SK-N-SH treated with all-trans-retinoic acid at 6 μM for 48 hours (cell line): ENCODE data around the gene ZC3H11A.

ENCODE experiments used
- ATAC-seq: fragments of 200-7000 bp; cut with Tn5 transposase; 3 replicates; pipeline ENCODE4 v1.9.1; 2020; ENCODE audit warnings: mild to moderate bottlenecking, moderate library complexity
- ARNTL ChIP-seq: fragments of 450-650 bp; formaldehyde crosslinking; IDR thresholded peaks from 2 replicates; pipeline ENCODE4 v1.5.0; 2020; ENCODE audit warnings: low read depth, mild to moderate bottlenecking, moderate library complexity, borderline replicate concordance
- BACH2 ChIP-seq: fragments of 250-450 bp; sonication (Bioruptor Pico); IDR thresholded peaks from 2 replicates; pipeline ENCODE4 v1.9.0; 2021; ENCODE audit warnings: mild to moderate bottlenecking, borderline replicate concordance
- CSDC2 ChIP-seq: fragments of 250-450 bp; sonication (Bioruptor Pico); IDR thresholded peaks from 2 replicates; pipeline ENCODE4 v1.5.0; 2020; ENCODE audit warnings: mild to moderate bottlenecking, moderate library complexity
- ESRRG ChIP-seq: fragments of 250-450 bp; sonication (Bioruptor Pico); IDR thresholded peaks from 2 replicates; pipeline ENCODE4 v1.6.1; 2021; ENCODE audit warnings: mild to moderate bottlenecking
- GLIS3 ChIP-seq: fragments of 250-450 bp; sonication (Bioruptor Pico); IDR thresholded peaks from 2 replicates; pipeline ENCODE4 v1.5.0; 2020; ENCODE audit warnings: mild to moderate bottlenecking, moderate library complexity
- ISL1 ChIP-seq: fragments of 250-450 bp; sonication (Bioruptor Pico); IDR thresholded peaks from 2 replicates; pipeline ENCODE4 v2.1.2; 2022; ENCODE audit warnings: mild to moderate bottlenecking, moderate library complexity
- OSR1 ChIP-seq: fragments of 250-450 bp; sonication (Bioruptor Pico); IDR thresholded peaks from 2 replicates; pipeline ENCODE4 v1.8.0; 2022; ENCODE audit warnings: moderate library complexity, mild to moderate bottlenecking, inconsistent platforms
- PPARA ChIP-seq: fragments of 250-450 bp; sonication (Bioruptor Pico); IDR thresholded peaks from 2 replicates; pipeline ENCODE4 v1.5.0; 2020; ENCODE audit warnings: mild to moderate bottlenecking, borderline replicate concordance
- RARB ChIP-seq: fragments of 250-450 bp; sonication (Bioruptor Pico); IDR thresholded peaks from 2 replicates; pipeline ENCODE4 v1.8.0; 2021; ENCODE audit warnings: mild to moderate bottlenecking, moderate library complexity
- SNAI2 ChIP-seq: fragments of 250-450 bp; sonication (Bioruptor Pico); IDR thresholded peaks from 2 replicates; pipeline ENCODE4 v1.5.0; 2020; ENCODE audit warnings: mild to moderate bottlenecking, moderate library complexity
- ZC3H10 ChIP-seq: fragments of 250-450 bp; sonication (Bioruptor Pico); IDR thresholded peaks from 2 replicates; pipeline ENCODE4 v1.5.1; 2021; ENCODE audit warnings: mild to moderate bottlenecking, moderate library complexity
- ZFP3 ChIP-seq: fragments of 250-450 bp; sonication (Bioruptor Pico); IDR thresholded peaks from 2 replicates; pipeline ENCODE4 v1.5.0; 2020; ENCODE audit warnings: mild to moderate bottlenecking, moderate library complexity
- ZNF565 ChIP-seq: fragments of 450-650 bp; formaldehyde crosslinking; conservative IDR thresholded peaks from 2 replicates; pipeline ENCODE4 v1.5.0; 2020; ENCODE audit warnings: low read depth, mild to moderate bottlenecking, moderate library complexity
- ZNF8 ChIP-seq: fragments of 450-650 bp; formaldehyde crosslinking; IDR thresholded peaks from 2 replicates; pipeline ENCODE4 v1.5.0; 2020; ENCODE audit warnings: mild to moderate bottlenecking, moderate library complexity
- TF ChIP-seq, protein P1 (sequence below): fragments of 250-450 bp; sonication (Bioruptor Pico); IDR thresholded peaks from 2 replicates; pipeline ENCODE4 v1.5.0; 2020; ENCODE audit warnings: mild to moderate bottlenecking, moderate library complexity
- TF ChIP-seq, protein P2 (sequence below): fragments of 250-450 bp; sonication (Bioruptor Pico); IDR thresholded peaks from 2 replicates; pipeline ENCODE4 v1.5.1; 2020; ENCODE audit warnings: low read depth, mild to moderate bottlenecking, moderate library complexity
- TF ChIP-seq, protein P3 (sequence below): fragments of 250-450 bp; sonication (Bioruptor Pico); IDR thresholded peaks from 2 replicates; pipeline ENCODE4 v1.8.0; 2020; ENCODE audit warnings: mild to moderate bottlenecking, moderate library complexity, borderline replicate concordance
- TF ChIP-seq, protein P4 (sequence below): fragments of 250-450 bp; sonication (Bioruptor Pico); IDR thresholded peaks from 2 replicates; pipeline ENCODE4 v1.5.1; 2021; ENCODE audit warnings: mild to moderate bottlenecking, moderate library complexity

ZC3H11A gene

DNA sequence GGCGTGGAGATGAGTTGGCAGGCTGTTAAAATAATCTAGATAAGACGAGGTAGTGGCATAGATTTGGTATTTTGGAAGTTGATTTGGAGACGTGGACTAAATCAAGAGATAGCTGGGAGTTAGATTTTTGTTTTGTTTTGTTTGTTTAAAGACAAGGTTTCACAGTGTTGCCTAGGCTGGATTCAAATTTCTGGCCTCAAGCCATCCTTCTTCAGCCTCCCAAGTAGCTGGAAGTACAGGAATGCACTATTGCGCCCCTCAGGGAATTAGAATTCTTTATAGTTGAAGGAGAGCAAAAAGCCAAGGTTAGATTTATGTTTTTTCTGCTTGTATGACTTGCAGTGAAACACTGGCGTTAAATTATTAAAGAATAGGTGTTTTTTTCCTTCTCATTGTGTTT, 43.7 kb downstream of the ZC3H11A start (continued):
- TF ChIP-seq, protein P1, sequence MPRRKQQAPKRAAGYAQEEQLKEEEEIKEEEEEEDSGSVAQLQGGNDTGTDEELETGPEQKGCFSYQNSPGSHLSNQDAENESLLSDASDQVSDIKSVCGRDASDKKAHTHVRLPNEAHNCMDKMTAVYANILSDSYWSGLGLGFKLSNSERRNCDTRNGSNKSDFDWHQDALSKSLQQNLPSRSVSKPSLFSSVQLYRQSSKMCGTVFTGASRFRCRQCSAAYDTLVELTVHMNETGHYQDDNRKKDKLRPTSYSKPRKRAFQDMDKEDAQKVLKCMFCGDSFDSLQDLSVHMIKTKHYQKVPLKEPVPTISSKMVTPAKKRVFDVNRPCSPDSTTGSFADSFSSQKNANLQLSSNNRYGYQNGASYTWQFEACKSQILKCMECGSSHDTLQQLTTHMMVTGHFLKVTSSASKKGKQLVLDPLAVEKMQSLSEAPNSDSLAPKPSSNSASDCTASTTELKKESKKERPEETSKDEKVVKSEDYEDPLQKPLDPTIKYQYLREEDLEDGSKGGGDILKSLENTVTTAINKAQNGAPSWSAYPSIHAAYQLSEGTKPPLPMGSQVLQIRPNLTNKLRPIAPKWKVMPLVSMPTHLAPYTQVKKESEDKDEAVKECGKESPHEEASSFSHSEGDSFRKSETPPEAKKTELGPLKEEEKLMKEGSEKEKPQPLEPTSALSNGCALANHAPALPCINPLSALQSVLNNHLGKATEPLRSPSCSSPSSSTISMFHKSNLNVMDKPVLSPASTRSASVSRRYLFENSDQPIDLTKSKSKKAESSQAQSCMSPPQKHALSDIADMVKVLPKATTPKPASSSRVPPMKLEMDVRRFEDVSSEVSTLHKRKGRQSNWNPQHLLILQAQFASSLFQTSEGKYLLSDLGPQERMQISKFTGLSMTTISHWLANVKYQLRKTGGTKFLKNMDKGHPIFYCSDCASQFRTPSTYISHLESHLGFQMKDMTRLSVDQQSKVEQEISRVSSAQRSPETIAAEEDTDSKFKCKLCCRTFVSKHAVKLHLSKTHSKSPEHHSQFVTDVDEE (CRISPR knock-in tag), result no peak

DNA sequence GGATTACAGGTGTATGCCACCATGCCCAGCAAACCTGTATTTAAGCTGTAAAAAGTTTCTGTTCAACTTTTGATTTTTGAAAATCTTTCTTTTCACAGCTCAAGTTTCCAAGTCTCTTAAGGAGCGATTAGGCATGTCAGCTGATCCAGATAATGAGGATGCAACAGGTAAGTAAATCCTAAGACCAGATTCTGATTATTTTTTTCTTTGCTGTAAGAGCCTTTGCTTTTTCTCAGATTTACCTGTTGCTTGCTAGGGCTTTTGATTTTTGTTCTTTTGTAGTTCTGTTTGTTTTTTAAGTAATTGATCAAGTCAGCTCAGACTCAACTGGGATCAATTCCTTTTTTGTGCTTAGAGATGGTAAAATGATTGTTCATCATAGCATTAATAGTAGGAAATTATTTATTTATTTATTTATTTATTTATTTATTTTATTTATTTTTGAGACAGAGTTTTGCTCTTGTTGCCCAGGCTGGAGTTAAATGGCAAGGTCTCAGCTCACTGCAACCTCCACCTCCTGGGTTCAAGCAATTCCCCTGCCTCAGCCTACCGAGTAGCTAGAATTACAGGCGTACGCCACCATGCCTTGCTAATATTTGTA, 44.9 kb downstream of the ZC3H11A start:
- ATAC-seq, result no peak
- TF ChIP-seq ZNF8 (no peak), ARNTL (CRISPR knock-in tag) (no peak), ZC3H10 (CRISPR knock-in tag) (no peak), BACH2 (CRISPR knock-in tag) (no peak), ESRRG (CRISPR knock-in tag) (no peak), OSR1 (CRISPR knock-in tag) (no peak), PPARA (CRISPR knock-in tag) (no peak), ZFP3 (CRISPR knock-in tag) (no peak), GLIS3 (no peak)
- TF ChIP-seq, protein P2, sequence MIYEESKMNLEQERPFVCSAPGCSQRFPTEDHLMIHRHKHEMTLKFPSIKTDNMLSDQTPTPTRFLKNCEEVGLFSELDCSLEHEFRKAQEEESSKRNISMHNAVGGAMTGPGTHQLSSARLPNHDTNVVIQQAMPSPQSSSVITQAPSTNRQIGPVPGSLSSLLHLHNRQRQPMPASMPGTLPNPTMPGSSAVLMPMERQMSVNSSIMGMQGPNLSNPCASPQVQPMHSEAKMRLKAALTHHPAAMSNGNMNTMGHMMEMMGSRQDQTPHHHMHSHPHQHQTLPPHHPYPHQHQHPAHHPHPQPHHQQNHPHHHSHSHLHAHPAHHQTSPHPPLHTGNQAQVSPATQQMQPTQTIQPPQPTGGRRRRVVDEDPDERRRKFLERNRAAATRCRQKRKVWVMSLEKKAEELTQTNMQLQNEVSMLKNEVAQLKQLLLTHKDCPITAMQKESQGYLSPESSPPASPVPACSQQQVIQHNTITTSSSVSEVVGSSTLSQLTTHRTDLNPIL (CRISPR knock-in tag), result no peak

DNA sequence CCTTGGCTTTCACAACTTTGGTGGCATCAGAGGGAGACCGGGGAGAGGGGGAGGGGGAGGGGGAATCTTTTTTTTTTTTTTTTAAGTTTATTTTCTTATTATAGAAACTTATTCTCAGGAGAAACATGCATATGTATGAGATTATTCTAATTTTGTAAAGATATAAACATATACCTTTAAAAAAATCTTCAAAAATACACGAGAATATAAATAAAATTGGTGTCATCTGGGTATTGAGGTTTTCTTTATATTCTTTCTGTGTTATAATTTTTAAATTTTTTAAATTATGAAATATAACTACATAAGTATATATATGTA, 47.1 kb downstream of the ZC3H11A start:
- TF ChIP-seq, protein P1 (CRISPR knock-in tag), result no peak
- no peak for TF ChIP-seq ZNF8
- no peak for TF ChIP-seq OSR1 (CRISPR knock-in tag)
- TF ChIP-seq, protein P3, sequence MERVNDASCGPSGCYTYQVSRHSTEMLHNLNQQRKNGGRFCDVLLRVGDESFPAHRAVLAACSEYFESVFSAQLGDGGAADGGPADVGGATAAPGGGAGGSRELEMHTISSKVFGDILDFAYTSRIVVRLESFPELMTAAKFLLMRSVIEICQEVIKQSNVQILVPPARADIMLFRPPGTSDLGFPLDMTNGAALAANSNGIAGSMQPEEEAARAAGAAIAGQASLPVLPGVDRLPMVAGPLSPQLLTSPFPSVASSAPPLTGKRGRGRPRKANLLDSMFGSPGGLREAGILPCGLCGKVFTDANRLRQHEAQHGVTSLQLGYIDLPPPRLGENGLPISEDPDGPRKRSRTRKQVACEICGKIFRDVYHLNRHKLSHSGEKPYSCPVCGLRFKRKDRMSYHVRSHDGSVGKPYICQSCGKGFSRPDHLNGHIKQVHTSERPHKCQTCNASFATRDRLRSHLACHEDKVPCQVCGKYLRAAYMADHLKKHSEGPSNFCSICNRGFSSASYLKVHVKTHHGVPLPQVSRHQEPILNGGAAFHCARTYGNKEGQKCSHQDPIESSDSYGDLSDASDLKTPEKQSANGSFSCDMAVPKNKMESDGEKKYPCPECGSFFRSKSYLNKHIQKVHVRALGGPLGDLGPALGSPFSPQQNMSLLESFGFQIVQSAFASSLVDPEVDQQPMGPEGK, result no peak
- TF ChIP-seq, protein P4, sequence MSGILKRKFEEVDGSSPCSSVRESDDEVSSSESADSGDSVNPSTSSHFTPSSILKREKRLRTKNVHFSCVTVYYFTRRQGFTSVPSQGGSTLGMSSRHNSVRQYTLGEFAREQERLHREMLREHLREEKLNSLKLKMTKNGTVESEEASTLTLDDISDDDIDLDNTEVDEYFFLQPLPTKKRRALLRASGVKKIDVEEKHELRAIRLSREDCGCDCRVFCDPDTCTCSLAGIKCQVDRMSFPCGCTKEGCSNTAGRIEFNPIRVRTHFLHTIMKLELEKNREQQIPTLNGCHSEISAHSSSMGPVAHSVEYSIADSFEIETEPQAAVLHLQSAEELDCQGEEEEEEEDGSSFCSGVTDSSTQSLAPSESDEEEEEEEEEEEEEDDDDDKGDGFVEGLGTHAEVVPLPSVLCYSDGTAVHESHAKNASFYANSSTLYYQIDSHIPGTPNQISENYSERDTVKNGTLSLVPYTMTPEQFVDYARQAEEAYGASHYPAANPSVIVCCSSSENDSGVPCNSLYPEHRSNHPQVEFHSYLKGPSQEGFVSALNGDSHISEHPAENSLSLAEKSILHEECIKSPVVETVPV, result no peak
- no peak for TF ChIP-seq ZFP3 (CRISPR knock-in tag)
- no peak for TF ChIP-seq ESRRG (CRISPR knock-in tag)
- no peak for TF ChIP-seq SNAI2
- TF ChIP-seq ARNTL (CRISPR knock-in tag), result no peak
- no peak for TF ChIP-seq PPARA (CRISPR knock-in tag)
- no peak for TF ChIP-seq BACH2 (CRISPR knock-in tag)
- TF ChIP-seq CSDC2 (CRISPR knock-in tag), result no peak
- TF ChIP-seq ZNF565 (CRISPR knock-in tag), result no peak
- TF ChIP-seq ISL1, result no peak
- no peak for TF ChIP-seq RARB (CRISPR knock-in tag)
- no peak for ATAC-seq

DNA sequence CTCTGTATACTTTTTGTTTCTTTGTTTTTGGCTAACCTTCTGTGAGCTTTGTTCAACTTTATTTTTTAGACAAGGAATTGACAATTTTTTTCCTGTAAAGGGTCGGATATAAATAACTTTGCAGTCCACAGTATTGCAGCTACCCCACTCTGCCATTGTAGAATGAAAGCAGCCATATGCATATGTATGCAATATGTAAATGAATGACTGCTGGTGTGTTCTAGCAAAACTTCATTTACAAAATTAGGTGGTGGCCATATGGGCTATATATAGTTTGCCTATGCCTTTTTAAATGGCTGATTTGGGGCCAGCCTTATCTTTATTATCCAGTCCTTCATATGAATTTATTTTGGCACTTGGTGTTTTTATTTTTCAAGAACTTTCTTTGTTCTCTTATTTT, 48.0 kb downstream of the ZC3H11A start:
- TF ChIP-seq SNAI2 (no peak), ARNTL (CRISPR knock-in tag) (no peak), OSR1 (CRISPR knock-in tag) (no peak)
- no peak for ATAC-seq
